HFFc6 (cell line): ENCODE results near the gene UBP1. TPM values are rescaled to one million over a fixed set of nuclear protein-coding genes. Genes with fewer than 3 reads are reported as not detected.

ENCODE experiments used
- DNase-seq: peaks from one replicate; pipeline ENCODE4 v3.0.0-alpha.2; 2018
- H3K27ac Mint-ChIP-seq: 2 replicates; pipeline ENCODE4 v1.8.0; 2020; ENCODE audit warnings: mild to moderate bottlenecking, mixed read lengths
- H3K27me3 Mint-ChIP-seq: 2 replicates; pipeline ENCODE4 v1.8.0; 2021; ENCODE audit warnings: mild to moderate bottlenecking, moderate library complexity, mixed read lengths; ENCODE audit not compliant: insufficient read depth
- H3K36me3 Mint-ChIP-seq: 2 replicates; pipeline ENCODE4 v1.8.0; 2021; ENCODE audit warnings: low read depth, mixed read lengths
- H3K4me1 Mint-ChIP-seq: 2 replicates; pipeline ENCODE4 v1.8.0; 2020; ENCODE audit warnings: low read depth, mixed read lengths
- H3K4me3 Mint-ChIP-seq: 2 replicates; pipeline ENCODE4 v1.8.0; 2020; ENCODE audit warnings: mild to moderate bottlenecking, moderate library complexity, mixed read lengths
- H3K9me3 Mint-ChIP-seq: 2 replicates; pipeline ENCODE4 v1.8.0; 2020; ENCODE audit warnings: mild to moderate bottlenecking, mixed read lengths
- CTCF ChIP-seq: fragments of 200-600 bp; sonication (generic); IDR thresholded peaks from 2 replicates; pipeline ENCODE4 v1.5.0; 2021; ENCODE audit warnings: antibody characterized with exemption, mild to moderate bottlenecking
- total RNA-seq, 6 experiments: library from RNA; stranded (reverse); fragmentation: NEBNext Ultra II Directional; extraction: Animal tissue kit (Norgen Biotek cat#: 25700); gene quantifications; 2 replicates in 1 of 6; 3 replicates in 5 of 6; pipeline ENCODE4 v1.2.3, GENCODE V29; 2021

UBP1 gene
- total RNA-seq, 6 experiments from 2014 or later: 62.0 to 69.0 (median 64.0) TPM

GRCh38 chr3:33377931-33378330 is 62.3 kb downstream of the UBP1 start:
- H3K36me3 Mint-ChIP-seq: peaks cover 22% of the 10 kb centered on the region
- H3K27me3 Mint-ChIP-seq: peaks cover 4% of the 10 kb centered on the region

GRCh38 chr3:33377489-33377888 is 62.7 kb downstream of the UBP1 start:
- no peak overlapping the region for H3K4me3 Mint-ChIP-seq
- no peaks in the 10 kb centered on the region for H3K9me3 Mint-ChIP-seq
- TF ChIP-seq CTCF: peak; percentile 27; the same call in 1 of the 2 replicates
- H3K27ac Mint-ChIP-seq: peak overlapping the region; percentile 81
- peaks cover 26% of the 10 kb centered on the region for H3K4me1 Mint-ChIP-seq
- peaks cover 4% of the 10 kb centered on the region for H3K27me3 Mint-ChIP-seq
- H3K36me3 Mint-ChIP-seq: peaks cover 20% of the 10 kb centered on the region
- DNase-seq: no peak

More at GRCh38 chr3:33377931-33378330, 62.3 kb downstream of the UBP1 start:
- H3K27ac Mint-ChIP-seq: peak overlapping the region; percentile 81
- peaks cover 21% of the 10 kb centered on the region for H3K4me1 Mint-ChIP-seq
- no peak for TF ChIP-seq CTCF
- DNase-seq: peak; percentile 91
- H3K4me3 Mint-ChIP-seq: peak overlapping the region; percentile 10; the same call in 1 of the 2 replicates
- no peaks in the 10 kb centered on the region for H3K9me3 Mint-ChIP-seq

- TF ChIP-seq CTCF: no peak; the same call in none of the 2 replicates
- no peak overlapping the region for H3K4me3 Mint-ChIP-seq
These were observed 67.1 kb downstream of the UBP1 start for GRCh38 chr3:33373082-33373437.

GRCh38 chr3:33372218-33373081 is 67.8 kb downstream of the UBP1 start:
- 0 out of 2 replicates have a peak overlapping the region, but pooled peaks have one; percentile 4 for H3K27ac Mint-ChIP-seq
- no peaks in the 10 kb centered on the region for H3K9me3 Mint-ChIP-seq
- H3K36me3 Mint-ChIP-seq: peaks cover 32% of the 10 kb centered on the region
- H3K27me3 Mint-ChIP-seq: no peaks in the 10 kb centered on the region; the same call in 1 of the 2 replicates
- DNase-seq: no peak
- H3K4me3 Mint-ChIP-seq: no peak overlapping the region
- H3K4me1 Mint-ChIP-seq: peaks cover 23% of the 10 kb centered on the region
- peak; percentile 96 for TF ChIP-seq CTCF

More at GRCh38 chr3:33373082-33373437, 67.1 kb downstream of the UBP1 start:
- Mint-ChIP-seq H3K27ac (no peak overlapping the region), H3K27me3 (peaks cover 2% of the 10 kb centered on the region), H3K9me3 (no peaks in the 10 kb centered on the region), H3K4me1 (peaks cover 25% of the 10 kb centered on the region), H3K36me3 (peaks cover 32% of the 10 kb centered on the region)
- no peak for DNase-seq

- H3K27ac Mint-ChIP-seq: peak overlapping the region; percentile 74; the same call in 1 of the 2 replicates
- no peak for TF ChIP-seq CTCF
- H3K4me3 Mint-ChIP-seq: no peak overlapping the region
- peaks cover 17% of the 10 kb centered on the region for H3K36me3 Mint-ChIP-seq
- DNase-seq: peak; percentile 37
- no peaks in the 10 kb centered on the region for H3K27me3 Mint-ChIP-seq
- H3K9me3 Mint-ChIP-seq: no peaks in the 10 kb centered on the region
- H3K4me1 Mint-ChIP-seq: peaks cover 46% of the 10 kb centered on the region
These were observed 75.6 kb downstream of the UBP1 start for GRCh38 chr3:33364531-33365128.
